Tibial nerve (tissue), 4 donors: ENCODE data around the gene CRNN. TPM values are rescaled to one million over a fixed set of nuclear protein-coding genes. Genes with fewer than 3 reads are reported as not detected.
A peak's percentile ranks its signal among the peaks of the same experiment; 100 is the strongest.

ENCODE experiments used
- DNase-seq, 2 donors: peaks; one replicate each; pipeline ENCODE4 v3.0.0-alpha.2; 2019; ENCODE audit warnings: low spot score in 2 of 2
- H3K27ac ChIP-seq, 4 donors: fragments of 200-600 bp; sonication (generic) in 3 of 4; one replicate each; pipeline ENCODE4 v1.5.1; 2017 to 2019; ENCODE audit warnings: mild to moderate bottlenecking in 1 of 4
- H3K27me3 ChIP-seq, 2 donors: fragments of 200-600 bp; sonication (generic) in 1 of 2; one replicate each; pipeline versions ENCODE4 v1.5.1 to v1.6.0; 2017 to 2019
- H3K36me3 ChIP-seq, 3 donors: fragments of 200-600 bp; sonication (generic); one replicate each; pipeline ENCODE4 v1.5.1; 2018 to 2019
- H3K4me1 ChIP-seq, 4 donors: fragments of 200-600 bp; sonication (generic) in 3 of 4; one replicate each; pipeline ENCODE4 v1.5.1; 2017 to 2019
- H3K4me3 ChIP-seq, 4 donors: fragments of 200-600 bp; sonication (generic) in 3 of 4; one replicate each; pipeline ENCODE4 v1.5.1; 2017 to 2019; ENCODE audit warnings: mild to moderate bottlenecking in 1 of 4, moderate library complexity in 1 of 4
- H3K9me3 ChIP-seq, 4 donors: fragments of 200-600 bp; sonication (generic) in 3 of 4; one replicate each; pipeline ENCODE4 v1.5.1; 2017 to 2019
- EP300 ChIP-seq, 2 donors: sonication (generic); formaldehyde crosslinking; IDR thresholded peaks; one replicate each; pipeline ENCODE4 v1.6.1; 2017; ENCODE audit warnings: antibody characterized with exemption in 2 of 2, mild to moderate bottlenecking in 1 of 2
- POLR2A ChIP-seq, 2 donors: fragments of 450-650 bp; IDR thresholded peaks; one replicate each; pipeline ENCODE4 v1.6.1; 2017; ENCODE audit warnings: antibody characterized with exemption in 2 of 2, mild to moderate bottlenecking in 2 of 2, moderate library complexity in 2 of 2
- WGBS, 2 donors: methylation state at CpG; one replicate each; pipeline ENCODE4 v1.1.5; 2018; 5-methylcytosine and 5-hydroxymethylcytosine counted together
- total RNA-seq, 4 donors: library from RNA; depleted of rRNA; stranded (reverse); fragments of >200 nt; gene quantifications; one replicate each; pipeline ENCODE4 v1.1.0, GENCODE V29; 2016
- TF ChIP-seq, protein P1 (sequence below), 5 experiments: fragments of 200-600 bp in 3 of 5; fragments of 450-650 bp in 2 of 5; sonication (generic) in 3 of 5; IDR thresholded peaks; one replicate each; pipeline ENCODE4 v1.5.1; 2016 to 2019; ENCODE audit warnings: antibody characterized with exemption in 5 of 5, mild to moderate bottlenecking in 3 of 5, moderate library complexity in 2 of 5

CRNN gene
- total RNA-seq, 4 donors from 2014 or later, result not detected

DNA sequence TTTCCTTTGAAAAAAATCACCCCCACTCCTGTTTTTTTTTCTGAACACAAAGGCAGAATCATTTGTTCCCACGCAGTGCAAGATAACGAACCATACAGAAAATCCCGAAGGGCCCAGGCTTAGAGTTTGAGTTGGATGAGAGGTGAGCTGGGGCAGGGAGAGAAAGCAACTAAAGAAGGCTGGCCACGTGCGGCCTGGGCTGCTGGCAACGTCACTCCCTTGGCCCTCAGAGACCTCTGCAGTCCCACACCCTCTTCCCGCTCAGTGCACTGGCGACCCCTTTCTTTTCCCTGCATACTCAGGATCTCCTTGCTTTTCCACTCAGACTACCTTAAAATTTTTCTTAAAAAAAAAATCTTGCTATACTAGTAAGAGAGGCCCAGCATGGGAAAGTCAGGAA is 28.2 kb upstream of the CRNN start:
- Histone ChIP-seq H3K4me3 (no peak overlapping the region), H3K4me1 (peaks cover 0 to 28% (median 7%) of the 10 kb centered on the region in 4 donors), H3K27ac (peak overlapping the region in 2 of 4 donors; percentile 38 to 60), H3K36me3 (no peaks in the 10 kb centered on the region), H3K9me3 (no peaks in the 10 kb centered on the region), H3K27me3 (no peaks in the 10 kb centered on the region)
- WGBS, 2 donors, result 39 to 43% methylated on average over 8 of the region's 8 CpGs
- TF ChIP-seq, protein P1, sequence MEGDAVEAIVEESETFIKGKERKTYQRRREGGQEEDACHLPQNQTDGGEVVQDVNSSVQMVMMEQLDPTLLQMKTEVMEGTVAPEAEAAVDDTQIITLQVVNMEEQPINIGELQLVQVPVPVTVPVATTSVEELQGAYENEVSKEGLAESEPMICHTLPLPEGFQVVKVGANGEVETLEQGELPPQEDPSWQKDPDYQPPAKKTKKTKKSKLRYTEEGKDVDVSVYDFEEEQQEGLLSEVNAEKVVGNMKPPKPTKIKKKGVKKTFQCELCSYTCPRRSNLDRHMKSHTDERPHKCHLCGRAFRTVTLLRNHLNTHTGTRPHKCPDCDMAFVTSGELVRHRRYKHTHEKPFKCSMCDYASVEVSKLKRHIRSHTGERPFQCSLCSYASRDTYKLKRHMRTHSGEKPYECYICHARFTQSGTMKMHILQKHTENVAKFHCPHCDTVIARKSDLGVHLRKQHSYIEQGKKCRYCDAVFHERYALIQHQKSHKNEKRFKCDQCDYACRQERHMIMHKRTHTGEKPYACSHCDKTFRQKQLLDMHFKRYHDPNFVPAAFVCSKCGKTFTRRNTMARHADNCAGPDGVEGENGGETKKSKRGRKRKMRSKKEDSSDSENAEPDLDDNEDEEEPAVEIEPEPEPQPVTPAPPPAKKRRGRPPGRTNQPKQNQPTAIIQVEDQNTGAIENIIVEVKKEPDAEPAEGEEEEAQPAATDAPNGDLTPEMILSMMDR (IDR thresholded peaks at IDR 0.05), result no peak
- TF ChIP-seq POLR2A (IDR thresholded peaks at IDR 0.05), result no peak
- TF ChIP-seq EP300 (IDR thresholded peaks at IDR 0.05), result no peak
- DNase-seq, result no peak

DNA sequence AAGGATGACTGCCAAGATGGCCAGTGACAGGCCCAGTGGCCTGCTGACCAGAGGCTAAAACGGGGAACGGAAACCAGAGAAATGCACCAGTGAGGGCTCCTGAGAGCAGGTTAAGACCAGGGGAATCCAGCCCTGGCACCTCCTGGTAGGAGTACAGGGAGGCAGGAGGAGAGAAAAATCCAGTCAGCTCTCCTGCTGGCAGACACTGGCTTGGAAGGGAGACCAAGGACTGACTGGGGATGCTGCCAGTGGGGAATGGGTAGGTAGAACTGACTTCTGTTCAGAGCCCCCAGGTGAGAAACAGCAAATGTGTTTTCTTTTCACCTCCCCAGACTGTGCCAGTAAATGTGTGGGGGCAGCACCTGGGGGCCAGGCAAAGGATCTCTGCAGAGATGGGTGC is 27.7 kb upstream of the CRNN start:
- Histone ChIP-seq H3K27ac (peak overlapping the region in 2 of 4 donors; percentile 25 to 48), H3K36me3 (no peaks in the 10 kb centered on the region), H3K27me3 (no peaks in the 10 kb centered on the region), H3K4me1 (peaks cover 0 to 28% (median 7%) of the 10 kb centered on the region in 4 donors), H3K4me3 (no peak overlapping the region), H3K9me3 (no peaks in the 10 kb centered on the region)
- 89 to 95% methylated on average over 2 of the region's 2 CpGs for WGBS, 2 donors
- DNase-seq, result no peak
- TF ChIP-seq, protein P1 (IDR thresholded peaks at IDR 0.05), result no peak
- no peak for TF ChIP-seq EP300 (IDR thresholded peaks at IDR 0.05)
- no peak for TF ChIP-seq POLR2A (IDR thresholded peaks at IDR 0.05)

DNA sequence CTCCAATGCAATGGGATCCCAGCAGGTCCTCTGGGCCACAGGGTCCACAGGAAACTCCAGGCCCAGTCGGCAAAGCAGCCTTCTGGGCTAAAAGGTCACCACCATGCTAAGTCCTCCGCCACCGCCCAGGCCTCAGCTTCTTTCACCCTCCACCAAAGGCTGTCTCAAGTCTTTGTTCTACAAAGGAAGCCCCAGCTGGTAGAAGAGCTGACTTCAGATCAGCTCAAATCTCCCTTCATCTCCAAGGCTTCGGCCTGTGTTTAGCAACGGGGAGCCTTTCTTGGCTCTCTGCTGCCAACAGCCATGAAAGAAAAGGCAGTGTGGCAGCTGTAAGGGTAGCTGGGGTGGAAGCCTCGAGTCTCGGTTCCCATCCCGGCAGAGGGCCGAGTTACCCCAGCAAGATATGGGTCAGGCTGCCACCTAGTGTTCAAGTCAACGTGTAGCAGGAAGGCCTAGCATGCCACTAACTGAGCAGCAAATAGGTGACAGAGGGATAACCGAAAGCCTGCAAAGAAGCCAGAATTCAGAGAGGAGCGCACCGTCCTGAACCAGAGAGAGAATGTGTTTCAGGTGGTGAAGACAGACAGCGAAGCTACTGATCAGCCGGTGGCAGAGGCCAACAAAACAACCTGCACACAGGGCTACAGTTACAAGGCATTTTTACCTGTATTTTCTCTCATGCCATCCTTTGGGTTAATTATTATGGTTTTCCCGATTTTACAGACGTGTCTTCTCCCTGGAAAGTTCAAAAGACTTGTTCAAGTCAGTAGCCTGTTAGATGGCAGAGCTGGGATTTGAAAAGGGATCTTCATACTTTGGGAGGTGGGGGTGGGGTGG is 26.8 kb upstream of the CRNN start:
- Histone ChIP-seq H3K4me1 (peaks cover 0 to 28% (median 7%) of the 10 kb centered on the region in 4 donors), H3K9me3 (no peaks in the 10 kb centered on the region), H3K36me3 (no peaks in the 10 kb centered on the region), H3K27ac (no peak overlapping the region), H3K27me3 (no peaks in the 10 kb centered on the region), H3K4me3 (no peak overlapping the region)
- TF ChIP-seq EP300 (IDR thresholded peaks at IDR 0.05) (no peak), POLR2A (IDR thresholded peaks at IDR 0.05) (no peak)
- TF ChIP-seq, protein P1 (IDR thresholded peaks at IDR 0.05), result peak; percentile 75 to 83 (median 78)
- peak; percentile 43 to 65 for DNase-seq
- 36% methylated on average over 17 of the region's 17 CpGs for WGBS, 2 donors

DNA sequence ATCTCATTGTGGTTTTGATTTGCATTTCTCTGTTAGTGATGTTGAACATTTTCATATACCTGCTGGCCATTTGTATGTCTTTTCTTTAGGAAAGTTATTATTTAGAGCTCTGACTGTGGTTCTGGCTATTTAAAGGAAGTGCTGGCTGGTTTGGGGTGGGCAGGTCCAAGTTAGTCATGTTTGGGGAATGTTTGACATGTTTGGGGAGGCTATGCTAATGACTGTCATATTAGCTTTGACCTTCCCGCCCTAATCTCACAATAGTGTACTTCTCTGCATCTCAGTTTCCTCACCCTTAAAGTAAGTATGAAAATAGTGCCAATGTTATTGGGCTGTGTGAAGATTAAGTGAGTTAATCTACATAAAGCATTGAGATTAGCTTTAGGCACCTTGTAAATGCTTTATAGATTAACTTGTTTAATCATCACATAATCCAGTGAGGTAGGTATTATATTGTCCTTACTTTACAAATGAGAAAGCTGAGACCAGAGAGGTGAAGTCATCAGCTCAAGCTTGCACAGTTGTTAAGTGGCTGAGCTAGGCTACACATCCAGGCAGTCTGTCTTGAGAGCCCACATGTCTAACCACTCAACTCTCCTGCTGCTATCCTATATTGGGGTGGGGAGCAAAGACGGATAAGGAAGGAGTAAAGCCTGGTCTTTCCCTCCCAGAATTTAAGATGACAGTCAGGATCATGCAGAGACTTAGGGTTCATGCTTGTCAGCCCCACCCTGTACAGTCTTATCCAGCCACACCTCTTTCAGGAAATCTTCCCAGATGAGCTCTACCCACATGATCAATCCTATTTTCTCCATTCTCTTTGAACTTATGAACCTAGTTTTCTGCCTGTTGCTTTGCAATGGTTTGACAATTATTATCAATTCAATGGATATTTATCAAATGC is 22.8 kb upstream of the CRNN start:
- Histone ChIP-seq H3K36me3 (no peaks in the 10 kb centered on the region), H3K4me1 (peaks cover 0 to 12% (median 0%) of the 10 kb centered on the region in 4 donors), H3K4me3 (no peak overlapping the region), H3K27me3 (no peaks in the 10 kb centered on the region), H3K9me3 (no peaks in the 10 kb centered on the region), H3K27ac (no peak overlapping the region)
- TF ChIP-seq POLR2A (IDR thresholded peaks at IDR 0.05) (no peak), EP300 (IDR thresholded peaks at IDR 0.05) (no peak)
- TF ChIP-seq, protein P1 (IDR thresholded peaks at IDR 0.05), result no peak
- DNase-seq, result no peak
- 66% methylated on average over 2 of the region's 2 CpGs for WGBS, 2 donors
